22Rv1 (cell line): Measurements from ENCODE around the gene CACNA1E.

Experiments
- CTCF ChIP-seq: fragments of 450-650 bp; IDR thresholded peaks from 2 replicates; pipeline ENCODE4 v1.5.1; 2017; ENCODE audit warnings: mild to moderate bottlenecking
- ZFX ChIP-seq: fragments of 450-650 bp; IDR thresholded peaks from 2 replicates; pipeline ENCODE4 v1.6.1; 2017; ENCODE audit warnings: antibody characterized with exemption, borderline replicate concordance

GRCh38 chr1:181718034-181718433, 234.7 kb downstream of the CACNA1E start:
- TF ChIP-seq CTCF (no peak), ZFX (no peak)
